Suppressor macrophage (primary cell): ENCODE results near the gene FXYD2.

Experiments
- DNase-seq, 4 experiments: peaks; one replicate each; pipeline ENCODE4 v3.0.0-alpha.2; 2020 to 2022

The FXYD2 gene

DNA sequence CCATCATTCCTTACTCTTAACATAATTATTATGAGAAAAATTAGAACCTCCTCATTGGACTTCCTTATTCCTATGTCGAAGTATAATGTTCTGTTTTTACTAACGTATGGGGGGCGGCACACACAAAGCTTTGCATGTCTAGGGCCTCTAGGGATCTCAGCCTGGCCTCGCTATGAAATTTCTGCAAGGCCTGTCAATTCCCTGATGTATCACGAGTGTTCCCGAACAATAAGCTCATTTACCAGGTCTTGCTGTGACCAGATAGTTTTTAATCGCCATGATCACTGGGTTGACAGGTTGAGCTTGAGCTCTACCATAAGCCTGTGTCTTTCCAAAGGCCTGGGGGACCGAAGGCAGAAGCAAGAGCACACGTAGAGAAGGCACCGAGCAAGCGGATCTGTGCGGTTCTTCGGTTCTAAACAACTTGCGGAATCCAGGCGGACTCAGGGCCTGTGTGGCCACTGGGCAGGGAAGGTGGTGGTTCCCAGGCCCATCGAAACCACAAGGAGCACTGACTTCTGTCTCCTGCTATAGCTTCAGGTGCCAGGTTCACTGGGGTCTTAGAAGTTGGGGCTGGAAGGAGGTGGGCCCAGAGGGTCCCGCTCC lies 10.4 kb upstream of the FXYD2 start:
- no peak for DNase-seq

- DNase-seq: no peak
Observed at GRCh38 chr11:117834068-117834810, 9.7 kb upstream of the FXYD2 start.

DNA sequence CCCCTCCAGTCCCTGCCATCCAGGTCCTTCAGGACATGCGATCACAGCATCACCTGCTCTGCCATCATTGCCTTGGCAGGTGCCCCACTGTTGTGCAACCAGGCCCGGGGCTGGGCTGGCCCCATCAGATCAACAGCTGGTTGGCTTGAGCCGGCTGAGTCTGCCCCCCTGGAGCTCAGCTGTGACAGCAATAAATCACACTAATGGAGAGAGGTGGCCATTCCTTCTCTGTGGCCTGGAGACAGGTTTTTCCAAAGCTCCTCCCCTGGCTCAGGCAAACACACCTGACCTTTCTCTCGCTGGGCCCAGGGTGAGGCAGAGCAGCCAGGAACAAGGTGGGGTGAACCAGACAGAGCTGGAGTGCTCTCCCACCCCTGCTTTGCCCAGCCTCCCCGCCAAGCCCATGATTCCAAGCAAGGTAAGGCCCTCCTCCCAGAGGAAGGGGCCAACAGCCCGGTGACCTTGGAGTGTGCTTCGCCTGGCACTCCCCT lies 8.9 kb upstream of the FXYD2 start:
- DNase-seq: no peak

DNA sequence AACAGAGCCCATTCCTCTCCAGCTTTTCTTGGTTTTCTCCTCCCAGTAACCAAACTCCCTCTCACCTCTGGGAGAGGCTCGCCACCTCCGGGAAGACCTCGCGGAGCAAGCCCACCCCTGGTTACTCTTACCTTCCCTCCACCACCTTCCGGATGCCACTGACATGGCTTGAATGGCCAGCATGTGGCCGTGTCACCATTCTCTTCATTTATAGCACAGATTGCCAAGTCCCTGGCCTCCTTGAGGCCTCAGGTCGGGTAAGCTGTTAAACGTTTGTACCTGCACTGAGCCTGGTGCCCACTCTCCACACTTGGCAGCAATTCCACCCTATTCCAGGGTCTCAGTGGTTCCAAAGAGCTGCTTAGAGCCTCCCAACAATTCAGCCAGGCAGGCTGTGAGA lies 8.0 kb upstream of the FXYD2 start:
- no peak for DNase-seq

DNA sequence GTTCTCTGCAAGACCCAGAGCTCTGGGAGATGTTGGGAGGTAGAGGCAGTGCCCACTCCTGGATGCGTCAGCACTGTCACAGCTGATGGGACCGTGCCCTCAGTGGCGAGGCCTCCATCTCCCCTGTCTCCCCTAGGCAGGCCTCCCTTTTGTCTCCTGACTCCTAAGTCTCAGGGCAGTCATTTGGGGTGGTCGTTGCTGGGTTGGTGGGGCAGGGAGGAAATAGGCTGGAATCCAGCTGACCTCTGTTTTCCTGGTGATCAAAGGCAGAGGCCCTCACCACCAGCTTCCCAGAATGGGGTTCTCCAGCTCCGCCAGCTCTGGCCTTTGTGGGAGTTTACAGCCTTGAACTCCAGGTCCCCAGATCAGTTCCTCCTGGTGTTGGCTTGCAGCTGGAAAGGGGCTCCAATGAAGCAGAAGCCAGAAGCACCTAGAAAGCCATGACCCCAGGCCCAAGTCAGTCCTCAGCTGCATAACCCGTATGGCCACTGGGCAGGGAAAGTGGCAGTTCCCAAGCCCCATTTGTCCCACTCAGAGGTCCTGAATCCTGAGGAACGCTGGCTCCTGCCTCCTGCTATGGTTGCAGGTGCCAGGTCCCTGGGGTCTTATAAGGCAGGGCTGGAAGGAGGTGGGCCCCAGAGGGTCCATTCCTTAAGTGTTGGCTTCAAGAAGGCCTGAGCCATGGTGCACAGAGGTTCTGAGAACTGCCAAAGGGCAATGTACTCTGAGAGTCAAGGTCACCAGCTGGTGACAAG lies 7.3 kb upstream of the FXYD2 start:
- DNase-seq: no peak

GRCh38 chr11:117830674-117831351 lies 6.3 kb upstream of the FXYD2 start:
- peak in 2 of 4 experiments; percentile 42 to 50 for DNase-seq

- no peak for DNase-seq
Observed at GRCh38 chr11:117830072-117830471, 5.5 kb upstream of the FXYD2 start.

- peak in 1 of 4 experiments; percentile 51 for DNase-seq
Observed at GRCh38 chr11:117829369-117829725, 4.8 kb upstream of the FXYD2 start.

DNA sequence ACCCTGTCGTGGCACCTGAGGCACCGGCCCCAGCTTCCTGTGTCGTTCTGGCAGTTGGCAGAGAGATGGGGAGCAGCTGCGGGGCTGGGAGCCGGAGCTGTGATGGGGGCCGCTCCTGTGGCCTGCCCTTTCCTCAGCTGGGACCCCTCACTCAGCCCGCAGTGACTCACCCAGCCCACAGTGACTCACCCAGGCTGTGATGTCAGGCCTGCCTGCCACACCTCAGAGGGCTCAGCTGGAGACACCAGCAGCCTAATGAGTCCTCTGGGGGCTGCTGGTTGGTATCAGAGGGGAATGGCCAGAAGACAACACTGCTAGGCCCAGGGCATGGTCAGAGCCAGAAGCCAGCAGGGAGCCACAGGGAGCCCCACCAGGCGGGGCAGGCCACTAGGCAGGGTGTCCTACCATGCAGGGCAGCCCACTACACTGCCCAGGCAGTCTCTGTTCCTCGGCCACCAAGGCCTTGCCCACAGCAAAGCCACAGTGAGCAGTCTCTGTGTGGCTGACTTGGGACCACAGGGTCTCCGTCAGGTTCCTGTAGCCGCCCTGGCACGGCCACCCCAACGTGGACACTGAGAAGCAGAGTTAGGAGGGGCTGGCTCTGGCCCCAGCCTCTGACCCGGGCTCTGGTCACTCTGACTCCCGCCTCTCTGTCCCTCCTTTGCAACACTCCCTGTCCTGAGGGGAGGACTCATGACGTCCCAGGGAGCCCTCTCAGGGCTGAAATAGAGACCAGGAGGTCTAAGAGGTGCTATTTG lies 4.2 kb upstream of the FXYD2 start:
- DNase-seq: peak in 3 of 4 experiments; percentile 65 to 69 (median 68)

DNA sequence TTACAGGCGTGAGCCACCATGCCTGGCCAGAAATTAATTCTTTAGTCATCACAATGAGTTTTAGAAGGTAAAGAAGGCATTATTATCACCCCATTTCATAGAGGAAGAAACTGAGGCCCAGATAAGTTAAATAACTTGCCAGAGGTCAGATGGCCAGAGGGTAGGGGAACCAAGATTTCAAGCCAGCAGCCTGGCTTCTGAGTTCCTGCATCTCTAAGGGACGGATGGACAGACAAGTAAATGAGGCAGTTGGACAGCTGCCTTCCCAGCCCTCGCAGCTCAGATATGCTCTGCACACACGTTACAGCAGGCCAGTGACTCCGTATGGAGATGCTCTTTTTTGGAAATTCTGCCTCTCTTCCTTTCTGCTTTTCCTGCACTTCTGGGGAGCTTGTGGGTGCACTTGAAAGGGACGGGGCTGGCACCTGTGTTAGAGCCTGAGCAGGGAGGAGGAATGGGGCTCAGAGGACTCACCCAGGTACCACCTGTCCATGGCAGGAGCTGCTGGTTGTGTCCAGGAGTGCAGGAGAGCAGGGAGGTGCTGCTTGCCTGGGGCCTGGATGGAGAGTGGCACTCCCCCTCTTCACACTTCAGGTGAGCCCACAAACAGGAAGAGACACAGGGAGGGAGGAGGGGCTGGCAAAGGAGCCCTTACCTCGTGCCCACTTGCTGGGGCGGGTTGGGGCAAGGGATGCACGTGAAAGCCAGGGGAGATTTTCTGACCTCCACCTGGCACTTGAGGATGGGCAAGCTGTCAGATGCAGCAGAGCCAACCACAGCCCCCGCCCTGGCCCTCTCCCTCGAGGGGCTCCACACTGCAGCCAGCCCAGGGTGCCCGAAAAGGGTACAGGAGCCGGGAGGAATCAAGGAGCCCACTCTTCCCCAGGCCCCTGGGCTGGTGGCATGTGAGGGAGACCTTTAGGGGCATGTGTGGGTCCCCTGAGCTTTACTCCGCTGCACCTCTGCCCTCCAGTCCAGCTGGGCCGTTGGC lies 3.3 kb upstream of the FXYD2 start:
- no peak for DNase-seq

- DNase-seq: no peak
Observed at GRCh38 chr11:117826832-117827231, 2.3 kb upstream of the FXYD2 start.

DNA sequence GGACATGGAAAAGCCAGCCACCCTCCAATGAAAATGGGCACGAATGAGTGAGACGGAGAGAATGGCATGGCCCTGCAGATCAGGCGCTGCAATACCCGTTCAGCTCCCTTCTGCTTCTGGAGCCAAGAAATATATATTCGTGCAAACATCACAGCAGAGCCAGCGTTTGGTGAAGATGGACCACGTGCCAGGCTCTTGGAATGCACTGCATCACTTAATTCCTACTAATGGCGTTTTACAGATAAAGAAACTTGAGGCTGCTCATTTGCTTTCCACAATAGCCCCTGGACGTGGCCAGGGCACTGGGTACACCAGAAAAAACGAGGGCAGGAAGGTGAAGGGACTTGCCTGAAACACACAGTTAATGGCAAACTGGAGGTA lies 1.6 kb upstream of the FXYD2 start:
- DNase-seq: no peak

- no peak for DNase-seq
Observed at GRCh38 chr11:117825538-117826189, 1.1 kb upstream of the FXYD2 start.

DNA sequence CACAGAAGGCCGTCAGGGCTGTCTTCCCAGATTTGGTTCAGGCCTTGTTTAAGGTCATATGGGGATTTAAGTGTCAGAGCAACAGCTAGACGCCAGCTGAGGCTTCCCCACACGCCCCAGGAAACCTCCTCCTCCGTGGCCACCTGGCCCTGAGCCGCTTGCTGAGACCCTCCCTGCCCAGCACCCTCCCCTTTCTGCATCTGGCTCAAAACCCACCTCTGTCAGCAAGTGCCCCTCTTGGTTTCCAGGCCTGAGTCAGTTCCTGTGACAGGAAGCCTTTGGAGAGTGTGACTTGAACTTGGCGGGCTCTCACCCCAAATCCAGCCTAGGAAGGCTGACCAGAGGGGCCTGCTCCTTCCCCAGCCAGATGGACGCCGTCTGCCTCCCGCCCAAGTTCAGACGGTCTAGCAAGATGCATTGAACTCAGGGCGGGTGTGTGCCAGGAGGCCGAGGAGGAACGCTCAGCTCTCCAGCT lies 561 bp downstream of the FXYD2 start:
- DNase-seq: peak in 3 of 4 experiments; percentile 52 to 54 (median 53)

DNA sequence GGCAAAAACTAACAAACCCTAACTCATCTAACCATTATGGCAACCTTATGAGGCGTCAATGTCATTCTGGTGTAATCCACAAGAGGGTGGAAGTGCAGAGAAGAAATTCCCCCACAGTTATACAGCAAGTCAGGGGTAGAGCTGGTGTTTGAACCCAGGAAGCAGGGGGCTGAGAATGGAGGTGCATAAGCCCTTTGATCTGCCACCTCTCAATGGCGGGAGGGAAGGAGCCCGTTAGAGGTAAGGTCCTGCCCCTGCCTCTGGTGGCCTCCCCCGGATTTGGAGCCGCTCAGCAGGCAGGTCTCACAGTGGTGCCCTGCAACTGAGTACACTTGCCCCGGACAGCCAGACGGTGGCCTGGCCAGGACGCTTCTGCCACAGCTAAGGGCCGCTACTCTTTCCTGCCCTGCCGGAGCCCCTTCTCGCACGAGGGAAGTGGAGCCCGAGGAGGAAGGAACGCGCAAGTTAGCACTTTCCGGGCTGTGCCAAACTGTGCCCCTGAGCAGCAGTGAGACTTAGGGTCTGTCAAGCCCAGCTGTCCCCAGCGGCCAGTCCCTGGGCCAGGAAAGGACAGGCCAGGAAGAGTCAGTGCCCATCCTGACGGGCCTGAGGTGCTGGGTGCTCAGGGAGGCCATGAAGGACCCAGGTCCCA lies 1.1 kb downstream of the FXYD2 start:
- peak in 3 of 4 experiments; percentile 60 to 71 (median 70) for DNase-seq

- DNase-seq: peak; percentile 60 to 84 (median 70)
Observed at GRCh38 chr11:117822074-117823033, 2.2 kb downstream of the FXYD2 start.

- DNase-seq: no peak
Observed at GRCh38 chr11:117821431-117821830, 3.1 kb downstream of the FXYD2 start.

- DNase-seq: no peak
Observed at GRCh38 chr11:117820516-117820915, 4.0 kb downstream of the FXYD2 start.
